HepG2 (cell line): Measurements from ENCODE around the gene HAGH.

Experiments
- LCORL ChIP-seq, 2 experiments: fragments of 450-650 bp in 1 of 2; sonication (generic) in 1 of 2; formaldehyde crosslinking in 1 of 2; IDR thresholded peaks; 2 replicates each; pipeline versions ENCODE4 v1.5.0 to v1.6.1; 2017 to 2020; ENCODE audit warnings: antibody characterized with exemption in 1 of 2, missing genetic modification reagents in 1 of 2
- ZBTB21 ChIP-seq: sonication (generic); formaldehyde crosslinking; IDR thresholded peaks from 2 replicates; pipeline ENCODE4 v1.4.0; 2020; ENCODE audit warnings: missing genetic modification reagents
- ZNF710 ChIP-seq: sonication (generic); formaldehyde crosslinking; IDR thresholded peaks from 2 replicates; pipeline ENCODE4 v1.5.0; 2020; ENCODE audit warnings: mild to moderate bottlenecking, missing genetic modification reagents, borderline replicate concordance
- ZNF749 ChIP-seq: sonication (generic); formaldehyde crosslinking; IDR thresholded peaks from 2 replicates; pipeline ENCODE4 v1.8.0; 2022; ENCODE audit warnings: mild to moderate bottlenecking, missing genetic modification reagents, moderate library complexity, borderline replicate concordance

GRCh38 chr16:1861730-1862129, 35.1 kb upstream of the HAGH start:
- TF ChIP-seq LCORL (IDR thresholded peaks at IDR 0.05) (no peak), LCORL (CRISPR knock-in tag; IDR thresholded peaks at IDR 0.05) (no peak), ZBTB21 (no peak), ZNF710 (no peak), ZNF749 (CRISPR knock-in tag) (no peak)
